Measurements from ENCODE around the gene TLN1.

DNA sequence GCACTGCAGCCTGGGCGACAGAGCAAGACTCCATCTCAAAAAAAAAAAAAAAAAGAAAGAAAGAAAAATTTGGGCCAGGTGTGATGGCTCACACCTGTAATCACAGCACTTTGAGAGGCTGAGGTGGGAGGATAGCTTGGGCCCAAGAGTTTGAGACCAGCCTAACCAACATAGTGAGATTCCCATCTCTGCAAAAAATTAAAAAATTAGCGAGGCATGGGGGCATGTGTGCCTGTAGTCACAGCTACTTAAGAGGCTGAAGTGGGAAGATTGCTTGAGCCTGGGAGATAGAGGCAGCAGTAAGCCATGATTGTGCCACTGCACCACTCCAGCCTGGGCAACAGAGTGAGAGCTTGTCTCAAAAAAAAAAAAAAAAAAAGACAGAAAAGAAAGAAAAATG lies 78.4 kb downstream of the TLN1 start:
- no peak for TF ChIP-seq GATA2 (IDR thresholded peaks at IDR 0.05; ENCODE audit: low read depth, low read length)
- TF ChIP-seq GATA3 (IDR thresholded peaks at IDR 0.05; ENCODE audit: low read depth, low read length): no peak

Data from SH-SY5Y (cell line).